Measurements from ENCODE around the gene PALM. TPM values are rescaled to one million over a fixed set of nuclear protein-coding genes. Genes with fewer than 3 reads are reported as not detected.

PALM gene
- total RNA-seq, 2 experiments from 2014 or later: 1.2 TPM; not detected in 1

DNA sequence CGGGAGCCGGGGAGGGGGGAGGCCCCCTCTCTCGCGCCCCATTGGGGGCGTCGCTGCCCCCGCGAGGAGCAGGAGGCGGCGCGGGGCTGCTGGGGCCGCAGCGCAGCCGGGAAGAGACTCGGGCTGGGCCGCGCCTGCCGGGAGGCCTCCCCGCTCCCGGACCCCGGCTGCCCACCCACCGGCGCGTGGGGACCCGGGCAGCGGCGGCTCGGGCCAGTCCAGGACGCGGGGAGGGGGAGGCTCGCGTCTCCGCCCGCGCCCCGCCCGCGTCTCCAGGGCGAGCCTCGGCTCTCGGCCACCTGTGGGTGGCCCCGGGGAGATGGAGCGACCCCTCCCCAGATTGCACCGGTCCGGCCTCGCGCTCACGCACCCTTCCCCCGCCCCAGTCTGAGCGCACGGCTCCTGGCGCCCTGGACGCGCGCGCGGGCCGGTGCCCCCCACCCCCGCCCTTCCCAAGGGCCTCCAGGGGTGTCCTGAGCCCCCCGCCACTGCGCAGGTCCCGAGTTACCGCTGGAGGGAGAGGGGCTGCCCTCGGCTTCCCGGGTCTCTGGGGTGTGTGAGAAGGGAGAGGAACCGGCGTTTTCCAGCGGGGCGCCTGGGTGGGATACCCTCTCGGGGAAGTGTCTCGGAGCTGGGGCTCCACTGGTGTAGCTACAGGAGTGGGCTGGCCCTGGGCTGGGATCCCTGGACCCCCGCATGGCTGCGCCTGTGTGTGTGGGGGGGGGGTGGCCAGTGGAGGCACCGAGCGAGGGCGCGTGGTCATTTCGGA is 645 bp downstream of the PALM start:
- intact Hi-C loops (cut with micrococcal nuclease; ENCODE audit: unreplicated experiment): no loop called here
- no peak for TF ChIP-seq EZH2phosphoT487 (IDR thresholded peaks at IDR 0.05; ENCODE audit: borderline replicate concordance, low read depth, low read length)
- TF ChIP-seq, protein P1, sequence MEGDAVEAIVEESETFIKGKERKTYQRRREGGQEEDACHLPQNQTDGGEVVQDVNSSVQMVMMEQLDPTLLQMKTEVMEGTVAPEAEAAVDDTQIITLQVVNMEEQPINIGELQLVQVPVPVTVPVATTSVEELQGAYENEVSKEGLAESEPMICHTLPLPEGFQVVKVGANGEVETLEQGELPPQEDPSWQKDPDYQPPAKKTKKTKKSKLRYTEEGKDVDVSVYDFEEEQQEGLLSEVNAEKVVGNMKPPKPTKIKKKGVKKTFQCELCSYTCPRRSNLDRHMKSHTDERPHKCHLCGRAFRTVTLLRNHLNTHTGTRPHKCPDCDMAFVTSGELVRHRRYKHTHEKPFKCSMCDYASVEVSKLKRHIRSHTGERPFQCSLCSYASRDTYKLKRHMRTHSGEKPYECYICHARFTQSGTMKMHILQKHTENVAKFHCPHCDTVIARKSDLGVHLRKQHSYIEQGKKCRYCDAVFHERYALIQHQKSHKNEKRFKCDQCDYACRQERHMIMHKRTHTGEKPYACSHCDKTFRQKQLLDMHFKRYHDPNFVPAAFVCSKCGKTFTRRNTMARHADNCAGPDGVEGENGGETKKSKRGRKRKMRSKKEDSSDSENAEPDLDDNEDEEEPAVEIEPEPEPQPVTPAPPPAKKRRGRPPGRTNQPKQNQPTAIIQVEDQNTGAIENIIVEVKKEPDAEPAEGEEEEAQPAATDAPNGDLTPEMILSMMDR (conservative IDR thresholded peaks at IDR 0.05; ENCODE audit: low read length): no peak
- H2AFZ ChIP-seq (ENCODE audit: low read length): no peak overlapping the region
- H3K36me3 ChIP-seq (ENCODE audit: insufficient read depth, low read length): no peaks in the 10 kb centered on the region
- no peak overlapping the region for H3K4me2 ChIP-seq (ENCODE audit: low read length)
- no peaks in the 10 kb centered on the region for H3K79me2 ChIP-seq (ENCODE audit: insufficient read depth, low read depth, low read length)
- no peak for DNase-seq (ENCODE audit: low spot score)
- peaks cover 2% of the 10 kb centered on the region for H3K4me1 ChIP-seq (ENCODE audit: insufficient read depth, low read length, poor library complexity, severe bottlenecking)
- H3K27ac ChIP-seq (ENCODE audit: low read depth, low read length, poor library complexity, severe bottlenecking): no peak overlapping the region
- CTCF ChIA-PET (ENCODE audit: unreplicated experiment): no interaction called here
- no peaks in the 10 kb centered on the region for H3K9me2 ChIP-seq (ENCODE audit: insufficient read depth, low read length)
- no TSS peak for BruUV-seq (replicated peaks)
- POLR2A ChIA-PET: no interaction called here
- H3K4me3 ChIP-seq (ENCODE audit: low read depth, low read length, poor library complexity, severe bottlenecking): no peak overlapping the region
- no peaks in the 10 kb centered on the region for H4K20me1 ChIP-seq (ENCODE audit: insufficient read depth, low read length)
- H3K9me3 ChIP-seq (ENCODE audit: low read length): no peaks in the 10 kb centered on the region

DNA sequence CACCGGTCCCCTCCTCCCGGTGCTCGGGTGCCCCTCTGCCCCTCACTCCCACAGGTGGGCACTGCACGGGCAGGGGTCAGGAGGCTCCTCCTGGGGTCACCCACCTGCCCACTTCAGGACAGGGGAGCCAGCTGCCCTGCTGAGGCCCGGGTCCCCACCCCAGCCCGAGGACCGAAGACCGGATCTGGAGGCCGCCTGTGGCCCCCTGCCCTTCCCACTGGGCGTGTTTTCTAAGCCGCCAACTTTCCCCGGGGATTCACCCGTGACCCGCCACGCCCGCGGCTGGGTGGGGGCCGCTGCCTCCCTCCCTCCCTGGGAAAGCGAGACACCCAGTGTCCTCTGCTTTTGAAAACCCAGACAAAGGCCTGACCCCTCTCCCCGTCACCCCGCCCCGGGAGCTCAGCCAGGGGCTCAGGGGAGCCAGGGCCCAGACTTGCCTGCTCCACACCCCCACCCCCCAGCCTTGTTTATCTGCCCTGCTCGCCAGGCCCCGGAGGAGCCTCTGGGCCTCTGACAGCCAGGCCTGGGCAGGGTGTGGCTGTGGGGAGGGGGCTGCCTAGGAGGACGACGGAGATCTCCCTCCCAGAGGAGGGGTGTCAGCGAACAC is 1.3 kb downstream of the PALM start:
- intact Hi-C loops (cut with micrococcal nuclease; ENCODE audit: unreplicated experiment): no loop called here
- no peak overlapping the region for H3K4me3 ChIP-seq (ENCODE audit: low read depth, low read length, poor library complexity, severe bottlenecking)
- no peaks in the 10 kb centered on the region for H4K20me1 ChIP-seq (ENCODE audit: insufficient read depth, low read length)
- no TSS peak for BruUV-seq (replicated peaks)
- H3K79me2 ChIP-seq (ENCODE audit: insufficient read depth, low read depth, low read length): no peaks in the 10 kb centered on the region
- CTCF ChIA-PET (ENCODE audit: unreplicated experiment): no interaction called here
- H3K4me1 ChIP-seq (ENCODE audit: insufficient read depth, low read length, poor library complexity, severe bottlenecking): no peaks in the 10 kb centered on the region
- H2AFZ ChIP-seq (ENCODE audit: low read length): no peak overlapping the region
- H3K9me3 ChIP-seq (ENCODE audit: low read length): no peaks in the 10 kb centered on the region
- TF ChIP-seq, protein P1 (conservative IDR thresholded peaks at IDR 0.05; ENCODE audit: low read length): no peak
- no peak for TF ChIP-seq EZH2phosphoT487 (IDR thresholded peaks at IDR 0.05; ENCODE audit: borderline replicate concordance, low read depth, low read length)
- no peak overlapping the region for H3K27ac ChIP-seq (ENCODE audit: low read depth, low read length, poor library complexity, severe bottlenecking)
- DNase-seq (ENCODE audit: low spot score): no peak
- POLR2A ChIA-PET: no interaction called here
- no peaks in the 10 kb centered on the region for H3K36me3 ChIP-seq (ENCODE audit: insufficient read depth, low read length)
- H3K9me2 ChIP-seq (ENCODE audit: insufficient read depth, low read length): no peaks in the 10 kb centered on the region
- no peak overlapping the region for H3K4me2 ChIP-seq (ENCODE audit: low read length)

DNA sequence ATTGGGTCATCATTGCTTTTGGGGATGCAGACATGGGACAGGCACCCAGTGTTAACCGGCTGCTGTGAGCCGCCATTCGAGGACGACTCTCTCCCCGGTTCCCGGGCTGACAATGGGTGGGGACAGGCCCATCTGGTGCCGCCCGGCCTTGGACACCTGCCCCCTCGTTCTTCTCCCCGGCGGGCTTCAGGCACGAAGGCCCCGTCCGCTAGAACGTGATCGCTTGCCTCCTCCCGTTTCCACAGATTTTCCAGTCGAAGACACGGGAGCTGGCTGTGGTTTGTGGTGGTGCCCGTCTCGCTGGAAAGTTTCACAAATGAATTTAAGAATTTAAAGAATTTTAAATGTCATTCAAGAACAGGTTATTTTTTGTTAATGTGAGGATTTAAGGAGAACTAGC is 2.0 kb downstream of the PALM start:
- ChIA-PET POLR2A (no interaction called here), CTCF (ENCODE audit: unreplicated experiment) (no interaction called here)
- no peak for DNase-seq (ENCODE audit: low spot score)
- TF ChIP-seq EZH2phosphoT487 (IDR thresholded peaks at IDR 0.05; ENCODE audit: borderline replicate concordance, low read depth, low read length): no peak
- TF ChIP-seq, protein P1 (conservative IDR thresholded peaks at IDR 0.05; ENCODE audit: low read length): no peak
- no peak overlapping the region for H3K4me3 ChIP-seq (ENCODE audit: low read depth, low read length, poor library complexity, severe bottlenecking)
- H2AFZ ChIP-seq (ENCODE audit: low read length): no peak overlapping the region
- no peak overlapping the region for H3K4me2 ChIP-seq (ENCODE audit: low read length)
- no peaks in the 10 kb centered on the region for H3K36me3 ChIP-seq (ENCODE audit: insufficient read depth, low read length)
- no TSS peak for BruUV-seq (replicated peaks)
- no peaks in the 10 kb centered on the region for H3K4me1 ChIP-seq (ENCODE audit: insufficient read depth, low read length, poor library complexity, severe bottlenecking)
- H4K20me1 ChIP-seq (ENCODE audit: insufficient read depth, low read length): no peaks in the 10 kb centered on the region
- H3K9me2 ChIP-seq (ENCODE audit: insufficient read depth, low read length): no peaks in the 10 kb centered on the region
- H3K9me3 ChIP-seq (ENCODE audit: low read length): no peaks in the 10 kb centered on the region; the same call in 1 of the 2 replicates
- no peak overlapping the region for H3K27ac ChIP-seq (ENCODE audit: low read depth, low read length, poor library complexity, severe bottlenecking)
- intact Hi-C loops (cut with micrococcal nuclease; ENCODE audit: unreplicated experiment): no loop called here
- H3K79me2 ChIP-seq (ENCODE audit: insufficient read depth, low read depth, low read length): no peaks in the 10 kb centered on the region
